GM21737 (cell line): ENCODE data around the gene PLD6.
"Not testable (repeated sequence)": the region's sequence is repeated elsewhere in the genome, so short reads cannot be mapped to it uniquely, and the experiment has no call there.

ENCODE experiments used
- ATAC-seq: cut with Tn5 transposase; IDR thresholded peaks from one replicate; pipeline ENCODE4 v1.9.1; 2021; ENCODE audit warnings: mild to moderate bottlenecking, moderate library complexity; ENCODE audit not compliant: unreplicated experiment

Gene PLD6

GRCh38 chr17:17179371-17179827 lies 26.7 kb downstream of the PLD6 start:
- ATAC-seq = no peak

GRCh38 chr17:17177176-17177575 lies 29.0 kb downstream of the PLD6 start:
- no peak for ATAC-seq

GRCh38 chr17:17176341-17176740 lies 29.8 kb downstream of the PLD6 start:
- ATAC-seq = no peak

- no peak for ATAC-seq
These were observed 30.2 kb downstream of the PLD6 start for GRCh38 chr17:17175917-17176316.

- ATAC-seq = no peak
These were observed 30.8 kb downstream of the PLD6 start for GRCh38 chr17:17175340-17175739.

- ATAC-seq = no peak
These were observed 32.2 kb downstream of the PLD6 start for GRCh38 chr17:17173921-17174320.

GRCh38 chr17:17172990-17173389 lies 33.1 kb downstream of the PLD6 start:
- no peak for ATAC-seq

- ATAC-seq = no peak
These were observed 33.9 kb downstream of the PLD6 start for GRCh38 chr17:17172001-17172939.

GRCh38 chr17:17171186-17171585 lies 34.9 kb downstream of the PLD6 start:
- no peak for ATAC-seq

- ATAC-seq = no peak
These were observed 35.7 kb downstream of the PLD6 start for GRCh38 chr17:17170346-17170985.

GRCh38 chr17:17169396-17169795 lies 36.7 kb downstream of the PLD6 start:
- ATAC-seq = no peak

- no peak for ATAC-seq
These were observed 37.7 kb downstream of the PLD6 start for GRCh38 chr17:17168401-17168800.

- ATAC-seq = no peak
These were observed 38.1 kb downstream of the PLD6 start for GRCh38 chr17:17167986-17168385.

GRCh38 chr17:17167356-17167755 lies 38.8 kb downstream of the PLD6 start:
- no peak for ATAC-seq

GRCh38 chr17:17166446-17166845 lies 39.7 kb downstream of the PLD6 start:
- no peak for ATAC-seq

- no peak for ATAC-seq
These were observed 40.3 kb downstream of the PLD6 start for GRCh38 chr17:17165666-17166308.

- ATAC-seq = no peak
These were observed 41.5 kb downstream of the PLD6 start for GRCh38 chr17:17164676-17165075.

- no peak for ATAC-seq
These were observed 42.0 kb downstream of the PLD6 start for GRCh38 chr17:17164156-17164555.

GRCh38 chr17:17161759-17162158 lies 44.4 kb downstream of the PLD6 start:
- ATAC-seq = no peak

GRCh38 chr17:17161121-17161520 lies 45.0 kb downstream of the PLD6 start:
- ATAC-seq = no peak

GRCh38 chr17:17159571-17159970 lies 46.6 kb downstream of the PLD6 start:
- ATAC-seq = no peak

GRCh38 chr17:17158506-17158905 lies 47.6 kb downstream of the PLD6 start:
- not testable (repeated sequence) for ATAC-seq
